ENCODE data around the gene RANGRF. TPM values are rescaled to one million over a fixed set of nuclear protein-coding genes. Genes with fewer than 3 reads are reported as not detected.

RANGRF gene, protein sequence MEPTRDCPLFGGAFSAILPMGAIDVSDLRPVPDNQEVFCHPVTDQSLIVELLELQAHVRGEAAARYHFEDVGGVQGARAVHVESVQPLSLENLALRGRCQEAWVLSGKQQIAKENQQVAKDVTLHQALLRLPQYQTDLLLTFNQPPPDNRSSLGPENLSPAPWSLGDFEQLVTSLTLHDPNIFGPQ
- total RNA-seq (10 to 100 TPM; 26.0 to 46.1 (median 38.9) TPM), polyA plus RNA-seq (10 to 100 TPM; 77.5 to 85.8 TPM), total RNA-seq (14.9 reads per million, percentile 44 among the genes with 10 or more reads in this experiment)

DNA sequence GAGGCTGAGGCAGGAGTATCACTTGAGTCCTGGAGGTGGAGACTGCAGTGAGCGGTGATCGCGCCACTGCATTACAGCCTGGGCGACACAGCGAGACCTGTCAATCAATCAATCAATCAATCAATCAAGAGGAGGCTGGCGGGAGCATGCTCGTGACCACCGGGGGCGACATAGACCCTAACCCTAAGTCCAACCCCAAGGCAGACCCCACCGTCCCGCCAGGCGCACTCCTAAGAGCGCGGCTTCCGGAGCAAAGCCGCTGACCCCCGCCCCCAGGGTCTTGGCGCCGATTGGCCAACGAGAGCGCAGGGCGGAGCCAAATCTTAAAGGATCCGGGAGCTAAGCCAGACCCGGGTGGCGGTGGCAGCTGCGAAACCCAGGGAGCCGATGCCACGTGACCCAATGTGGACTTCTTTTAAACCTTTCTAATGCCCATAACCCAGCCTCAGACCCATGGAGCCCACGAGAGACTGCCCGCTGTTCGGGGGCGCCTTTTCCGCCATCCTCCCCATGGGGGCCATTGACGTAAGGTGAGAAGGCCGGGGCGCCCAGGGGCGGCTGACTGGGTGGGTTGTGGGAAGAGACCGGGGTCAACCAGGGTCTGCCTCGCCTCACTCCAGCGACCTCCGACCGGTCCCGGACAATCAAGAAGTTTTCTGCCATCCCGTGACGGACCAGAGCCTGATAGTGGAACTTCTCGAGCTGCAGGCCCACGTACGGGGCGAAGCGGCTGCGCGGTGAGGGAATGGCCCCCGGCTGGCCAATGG is at the start of gene RANGRF:
Gene RANGRF (plus strand): TSS at position 335 of the 767 bp plus-strand sequence. CDS start 119 bp downstream, at position 454.
- Mint-ChIP-seq H3K36me3 (peaks cover 0 to 5% (median 0%) of the 10 kb centered on the region in 5 donors), H3K27me3 (no peaks in the 10 kb centered on the region), H3K4me3 (peak within 1 kb of the TSS; percentile 92 to 100 (median 97)), H3K9me3 (no peaks in the 10 kb centered on the region), H3K4me1 (peaks cover 27 to 46% (median 43%) of the 10 kb centered on the region in 7 donors), H3K27ac (peak within 1 kb of the TSS; percentile 89 to 98 (median 96))
- no peaks in the 10 kb centered on the region for H3K9me3 ChIP-seq (ENCODE audit: control insufficient read depth in 2 of 3, low read length in 3 of 3)
- H3K4me1 ChIP-seq (ENCODE audit: control insufficient read depth in 2 of 2, insufficient read depth in 2 of 2, low read length in 2 of 2) = peaks cover 8 to 24% of the 10 kb centered on the region in 2 donors
- no peaks in the 10 kb centered on the region for H3K27me3 ChIP-seq (ENCODE audit: control insufficient read depth in 2 of 2, insufficient read depth in 2 of 2, low read length in 2 of 2)
- peak; percentile 95 for ATAC-seq
- CTCF ChIA-PET = interaction anchor here (0.6 to 1.4 kb wide), 3 partner anchors 12 to 67 kb away, joined by 3 to 4 read pairs (median 3); no protein-coding TSS in a partner anchor
- H3K27ac ChIP-seq (ENCODE audit: low read depth, low read length) = peak within 1 kb of the TSS; percentile 96
- POLR2A ChIA-PET = interaction anchor here (0.6 to 3.1 kb wide), 17 partner anchors 12 to 149 kb away, joined by 3 to 31 read pairs (median 4); partner anchors contain the start of genes CTC1 and PFAS
- intact Hi-C loops (cut with micrococcal nuclease) = loop anchor here (1.0 to 2.0 kb wide), 5 partner anchors 39 to 99 kb away; partner anchors contain the start of genes PFAS (in 2 of the 2), BORCS6 (in 1 of the 2) and RPL26 (in 1 of the 2)
- peak within 1 kb of the TSS; percentile 95 for H3K4me3 ChIP-seq (ENCODE audit: low read length)
- peaks cover 0 to 7% (median 0%) of the 10 kb centered on the region in 3 experiments for H3K36me3 ChIP-seq (ENCODE audit: control insufficient read depth in 2 of 3, insufficient read depth in 3 of 3, low read length in 3 of 3)
- peak; percentile 64 to 86 (median 74) for DNase-seq

DNA sequence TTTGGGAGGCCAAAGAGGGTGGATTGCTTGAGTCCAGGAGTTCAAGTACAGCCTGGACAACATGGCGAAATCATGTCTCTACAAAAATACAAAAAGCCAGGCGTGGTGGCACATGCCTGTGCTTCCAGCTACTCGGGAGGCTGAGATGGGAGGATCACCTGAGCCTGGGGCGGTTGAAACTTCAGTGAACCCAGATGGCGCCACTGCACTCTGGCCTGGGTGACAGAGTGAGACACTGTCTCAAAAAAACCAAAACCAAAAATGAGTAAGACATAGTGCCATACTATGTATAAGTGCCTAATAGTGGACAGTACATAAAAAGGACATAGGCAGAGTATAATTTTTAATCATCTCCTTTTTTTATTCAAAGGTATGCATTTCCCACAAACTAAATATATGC is 44.6 kb upstream of the RANGRF start:
- Mint-ChIP-seq H3K4me3 (peak overlapping the region; percentile 42 to 100 (median 70)), H3K36me3 (peaks cover 4 to 30% (median 23%) of the 10 kb centered on the region in 5 donors), H3K9me3 (peaks cover 0 to 13% (median 0%) of the 10 kb centered on the region in 11 donors), H3K27ac (peak overlapping the region; percentile 63 to 100 (median 90)), H3K4me1 (peaks cover 27 to 74% (median 49%) of the 10 kb centered on the region in 7 donors), H3K27me3 (no peaks in the 10 kb centered on the region)
- no peak for ATAC-seq
- Histone ChIP-seq H3K9me3 (ENCODE audit: control insufficient read depth in 2 of 3, low read length in 3 of 3) (no peaks in the 10 kb centered on the region), H3K36me3 (ENCODE audit: control insufficient read depth in 2 of 3, insufficient read depth in 3 of 3, low read length in 3 of 3) (peaks cover 5 to 50% (median 8%) of the 10 kb centered on the region in 3 experiments), H3K4me1 (ENCODE audit: control insufficient read depth in 2 of 2, insufficient read depth in 2 of 2, low read length in 2 of 2) (peaks cover 24 to 40% of the 10 kb centered on the region in 2 donors), H3K27ac (ENCODE audit: low read depth, low read length) (peak overlapping the region; percentile 27), H3K27me3 (ENCODE audit: control insufficient read depth in 2 of 2, insufficient read depth in 2 of 2, low read length in 2 of 2) (no peaks in the 10 kb centered on the region), H3K4me3 (ENCODE audit: low read length) (peak overlapping the region; percentile 8)
- POLR2A ChIA-PET = interaction anchor here (0.5 to 8.7 kb wide), 13 partner anchors 11 to 124 kb away, joined by 3 to 436 read pairs (median 4); partner anchors contain the start of genes BORCS6, RANGRF, SLC25A35 and TMEM107
- CTCF ChIA-PET = interaction anchor here (0.7 to 6.9 kb wide), 10 partner anchors 20 to 254 kb away, joined by 3 to 70 read pairs (median 6); no protein-coding TSS in a partner anchor
- peak in 2 of 9 donors; percentile 21 to 28 for DNase-seq
- intact Hi-C loops (cut with micrococcal nuclease) = no loop called here

DNA sequence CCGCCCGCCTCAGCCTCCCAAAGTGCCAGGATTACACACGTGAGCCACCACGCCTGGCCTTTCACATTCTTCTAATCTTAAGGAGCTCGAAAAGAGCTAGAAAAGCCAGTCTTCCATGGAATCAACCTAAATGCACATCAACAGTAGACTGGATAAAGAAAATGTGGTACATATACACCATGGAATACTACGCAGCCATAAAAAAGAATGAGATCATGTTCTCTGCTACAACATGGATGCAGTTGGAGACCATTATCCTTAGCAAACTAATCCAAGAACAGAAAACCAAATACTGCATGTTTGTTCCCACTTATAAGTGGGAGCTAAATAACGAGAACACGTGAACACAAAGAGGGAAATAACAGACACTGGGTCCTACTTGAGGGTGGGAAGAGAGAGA is 43.7 kb upstream of the RANGRF start:
- intact Hi-C loops (cut with micrococcal nuclease) = loop anchor here (5.0 kb wide), 5 partner anchors 32 to 557 kb away; partner anchors contain the start of genes TP53 (in 2 of the 2), WRAP53 (in 2 of the 2), AURKB (in 1 of the 2) and NDEL1 (in 1 of the 2)
- peaks cover 4 to 26% (median 21%) of the 10 kb centered on the region in 5 donors for H3K36me3 Mint-ChIP-seq
- ChIA-PET POLR2A (interaction anchor here (0.6 to 8.7 kb wide), 12 partner anchors 12 to 529 kb away, joined by 3 to 436 read pairs (median 24); partner anchors contain the start of genes BORCS6, RANGRF, SLC25A35 and TMEM107), CTCF (interaction anchor here (0.7 to 6.9 kb wide), 8 partner anchors 21 to 386 kb away, joined by 3 to 70 read pairs (median 6); partner anchors contain the start of genes HES7 and MYH10)
- H3K4me3 ChIP-seq (ENCODE audit: low read length) = no peak overlapping the region
- no peak for ATAC-seq
- peaks cover 0 to 40% (median 8%) of the 10 kb centered on the region in 3 experiments for H3K36me3 ChIP-seq (ENCODE audit: control insufficient read depth in 2 of 3, insufficient read depth in 3 of 3, low read length in 3 of 3)
- peaks cover 30 to 74% (median 56%) of the 10 kb centered on the region in 7 donors for H3K4me1 Mint-ChIP-seq
- H3K27me3 ChIP-seq (ENCODE audit: control insufficient read depth in 2 of 2, insufficient read depth in 2 of 2, low read length in 2 of 2) = no peaks in the 10 kb centered on the region
- no peaks in the 10 kb centered on the region for H3K9me3 ChIP-seq (ENCODE audit: control insufficient read depth in 2 of 3, low read length in 3 of 3)
- peak overlapping the region; percentile 100 for H3K27ac ChIP-seq (ENCODE audit: low read depth, low read length)
- peak overlapping the region in 8 of 10 donors; percentile 16 to 100 (median 76) for H3K4me3 Mint-ChIP-seq
- peak overlapping the region in 7 of 9 donors; percentile 82 to 100 (median 92) for H3K27ac Mint-ChIP-seq
- H3K27me3 Mint-ChIP-seq = no peaks in the 10 kb centered on the region
- DNase-seq = no peak
- H3K9me3 Mint-ChIP-seq = peaks cover 0 to 16% (median 0%) of the 10 kb centered on the region in 11 donors
- H3K4me1 ChIP-seq (ENCODE audit: control insufficient read depth in 2 of 2, insufficient read depth in 2 of 2, low read length in 2 of 2) = peaks cover 28 to 45% of the 10 kb centered on the region in 2 donors

DNA sequence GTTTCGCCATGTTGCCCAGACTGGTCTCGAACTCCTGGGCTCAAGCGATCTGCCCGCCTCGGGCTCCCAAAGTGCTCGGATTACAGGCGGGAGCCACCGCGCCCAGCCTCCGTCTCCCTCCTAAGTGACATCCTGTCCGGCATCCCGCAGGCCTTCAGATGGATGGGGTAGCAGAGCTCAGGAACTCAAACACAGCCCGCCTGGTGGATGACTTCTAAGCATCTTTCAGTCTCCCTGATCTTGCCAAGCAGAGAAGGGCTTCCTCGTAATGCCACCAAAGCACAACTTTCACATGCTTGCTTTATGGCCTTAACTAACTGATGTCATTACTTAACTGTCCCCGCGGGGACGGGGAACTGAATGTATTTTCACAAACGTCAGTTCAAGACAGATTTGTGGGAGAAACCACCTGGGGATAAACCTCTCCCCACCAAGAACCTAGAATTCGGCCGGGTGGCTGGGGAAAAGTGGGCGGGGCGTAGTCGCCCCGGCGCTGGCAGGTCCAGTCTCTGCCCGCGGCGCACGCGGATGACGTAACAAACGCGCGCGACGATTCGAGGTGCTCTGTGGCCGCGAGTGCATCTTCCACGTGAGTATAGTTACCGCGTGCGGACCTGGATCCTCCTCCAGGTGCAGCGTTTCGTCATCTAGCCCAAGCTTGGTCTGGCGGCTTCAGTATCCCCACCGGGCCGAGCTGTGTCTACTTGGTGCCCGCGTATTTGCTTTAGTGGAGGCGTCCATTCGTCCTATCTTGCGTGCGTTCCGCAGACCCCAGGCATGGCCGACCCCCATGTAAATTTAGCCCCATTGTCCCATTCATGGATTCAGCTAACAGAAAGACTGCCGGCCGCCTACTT is 39.5 kb upstream of the RANGRF start, which contains the start of gene PFAS:
Gene PFAS (plus strand): TSS at position 539 of the 857 bp plus-strand sequence. CDS start 4,649 bp downstream, outside the sequence.
- H3K36me3 ChIP-seq (ENCODE audit: control insufficient read depth in 2 of 3, insufficient read depth in 3 of 3, low read length in 3 of 3) = peaks cover 0 to 11% (median 8%) of the 10 kb centered on the region in 3 experiments
- intact Hi-C loops (cut with micrococcal nuclease) = loop anchor here (1.0 to 5.0 kb wide), 10 partner anchors 37 to 562 kb away; partner anchors contain the start of genes RANGRF (in 2 of the 2), SLC25A35 (in 2 of the 2), TP53 (in 2 of the 2) and WRAP53 (in 2 of the 2)
- peak; percentile 91 to 98 (median 94) for DNase-seq
- Mint-ChIP-seq H3K27ac (peak within 1 kb of the TSS; percentile 97 to 100 (median 100)), H3K27me3 (no peaks in the 10 kb centered on the region), H3K36me3 (peaks cover 4 to 20% (median 13%) of the 10 kb centered on the region in 5 donors), H3K9me3 (peaks cover 0 to 16% (median 0%) of the 10 kb centered on the region in 11 donors), H3K4me3 (peak within 1 kb of the TSS; percentile 92 to 100 (median 99)), H3K4me1 (peaks cover 30 to 56% (median 50%) of the 10 kb centered on the region in 7 donors)
- H3K27ac ChIP-seq (ENCODE audit: low read depth, low read length) = peak within 1 kb of the TSS; percentile 100
- peaks cover 28 to 35% of the 10 kb centered on the region in 2 donors for H3K4me1 ChIP-seq (ENCODE audit: control insufficient read depth in 2 of 2, insufficient read depth in 2 of 2, low read length in 2 of 2)
- H3K27me3 ChIP-seq (ENCODE audit: control insufficient read depth in 2 of 2, insufficient read depth in 2 of 2, low read length in 2 of 2) = no peaks in the 10 kb centered on the region
- peak within 1 kb of the TSS; percentile 94 for H3K4me3 ChIP-seq (ENCODE audit: low read length)
- CTCF ChIA-PET = interaction anchor here (0.6 to 6.9 kb wide), 5 partner anchors 10 to 389 kb away, joined by 3 to 70 read pairs (median 6); partner anchors contain the start of gene SLC25A35
- no peaks in the 10 kb centered on the region for H3K9me3 ChIP-seq (ENCODE audit: control insufficient read depth in 2 of 3, low read length in 3 of 3)
- ATAC-seq = peak; percentile 64
- POLR2A ChIA-PET = interaction anchor here (0.7 to 8.7 kb wide), 24 partner anchors 9 to 404 kb away, joined by 3 to 436 read pairs (median 14); partner anchors contain the start of genes ALOXE3, AURKB, BORCS6 and HES7

Data from naive thymus-derived CD4-positive, alpha-beta T cell (primary cell).